Calu3 (cell line): ENCODE measurements around the gene TNFSF12. TPM values are rescaled to one million over a fixed set of nuclear protein-coding genes. Genes with fewer than 3 reads are reported as not detected.

ENCODE experiments used
- BruUV-seq: library from RNA; stranded (reverse); fragments of 400-500 nt; replicated peaks from 2 replicates; lab custom pipeline; 2021; lab: Mats Ljungman, UMichigan
- CTCF ChIA-PET: fragments of 300-600 bp; sonication (Branson Sonifier 250); formaldehyde crosslinking; loops from one replicate; lab custom pipeline; 2022; ENCODE audit warnings: antibody characterized with exemption; lab: Charles Lee
- DNase-seq: peaks from one replicate; pipeline ENCODE4 v3.0.0; 2022
- H3K27ac Mint-ChIP-seq: one replicate; pipeline ENCODE4 v1.8.0; 2022; ENCODE audit warnings: mixed read lengths; ENCODE audit not compliant: unreplicated experiment
- H3K27me3 Mint-ChIP-seq: one replicate; pipeline ENCODE4 v1.8.0; 2022; ENCODE audit warnings: mixed read lengths; ENCODE audit not compliant: unreplicated experiment
- H3K36me3 Mint-ChIP-seq: one replicate; pipeline ENCODE4 v1.8.0; 2022; ENCODE audit warnings: mild to moderate bottlenecking, moderate library complexity, mixed read lengths; ENCODE audit not compliant: insufficient read depth, unreplicated experiment
- H3K4me1 Mint-ChIP-seq: one replicate; pipeline ENCODE4 v1.8.0; 2022; ENCODE audit warnings: mild to moderate bottlenecking, low read depth, mixed read lengths; ENCODE audit not compliant: unreplicated experiment
- H3K4me3 Mint-ChIP-seq: one replicate; pipeline ENCODE4 v1.8.0; 2022; ENCODE audit warnings: mild to moderate bottlenecking, low read depth, moderate library complexity, mixed read lengths; ENCODE audit not compliant: unreplicated experiment
- H3K9me3 Mint-ChIP-seq: one replicate; pipeline ENCODE4 v1.8.0; 2022; ENCODE audit warnings: low read depth, mixed read lengths; ENCODE audit not compliant: unreplicated experiment
- CTCF ChIP-seq: fragments of 200-600 bp; IDR thresholded peaks from one replicate; pipeline ENCODE4 v1.8.0; 2022; ENCODE audit warnings: antibody characterized with exemption; ENCODE audit not compliant: unreplicated experiment
- intact Hi-C: fragments of 100-400 bp; cut with micrococcal nuclease; formaldehyde crosslinking; loops from one replicate; pipeline ENCODE4 v1.10.0; 2022; ENCODE audit not compliant: unreplicated experiment
- total RNA-seq: library from RNA; stranded (reverse); gene quantifications from 2 replicates; pipeline ENCODE4 v1.2.3, GENCODE V29; 2022

TNFSF12 gene
- total RNA-seq, 1 experiment from 2014 or later = 7.7 TPM

GRCh38 chr17:7538050-7538449, 10.8 kb upstream of the TNFSF12 start:
- BruUV-seq = no TSS peak
- Mint-ChIP-seq H3K27ac (no peak overlapping the region), H3K27me3 (peaks cover 4% of the 10 kb centered on the region), H3K9me3 (peaks cover 3% of the 10 kb centered on the region), H3K4me3 (no peak overlapping the region), H3K36me3 (no peaks in the 10 kb centered on the region), H3K4me1 (no peaks in the 10 kb centered on the region)
- CTCF ChIA-PET = interaction anchor here (0.6 kb wide), 1 partner anchor 24 kb away, joined by 3 read pairs; no protein-coding TSS in a partner anchor
- intact Hi-C loops = no loop called here
- DNase-seq = no peak
- no peak for TF ChIP-seq CTCF

GRCh38 chr17:7538891-7539545, 9.8 kb upstream of the TNFSF12 start:
- no peak overlapping the region for H3K27ac Mint-ChIP-seq
- BruUV-seq = no TSS peak
- TF ChIP-seq CTCF = no peak
- CTCF ChIA-PET = no interaction called here
- intact Hi-C loops = no loop called here
- peaks cover 7% of the 10 kb centered on the region for H3K27me3 Mint-ChIP-seq
- H3K4me3 Mint-ChIP-seq = no peak overlapping the region
- H3K4me1 Mint-ChIP-seq = no peaks in the 10 kb centered on the region
- peaks cover 3% of the 10 kb centered on the region for H3K9me3 Mint-ChIP-seq
- no peaks in the 10 kb centered on the region for H3K36me3 Mint-ChIP-seq
- no peak for DNase-seq

GRCh38 chr17:7541074-7541621, 7.7 kb upstream of the TNFSF12 start:
- BruUV-seq = no TSS peak
- intact Hi-C loops = no loop called here
- Mint-ChIP-seq H3K9me3 (peaks cover 3% of the 10 kb centered on the region), H3K4me1 (no peaks in the 10 kb centered on the region), H3K27ac (no peak overlapping the region), H3K27me3 (peaks cover 7% of the 10 kb centered on the region), H3K36me3 (no peaks in the 10 kb centered on the region), H3K4me3 (no peak overlapping the region)
- TF ChIP-seq CTCF = no peak
- DNase-seq = no peak
- CTCF ChIA-PET = no interaction called here

GRCh38 chr17:7544911-7545310, 3.9 kb upstream of the TNFSF12 start:
- DNase-seq = no peak
- CTCF ChIA-PET = no interaction called here
- no peaks in the 10 kb centered on the region for H3K36me3 Mint-ChIP-seq

More at GRCh38 chr17:7544911-7545310, 3.9 kb upstream of the TNFSF12 start:
- Mint-ChIP-seq H3K9me3 (no peaks in the 10 kb centered on the region), H3K27me3 (peaks cover 7% of the 10 kb centered on the region), H3K27ac (no peak overlapping the region), H3K4me3 (no peak overlapping the region), H3K4me1 (peaks cover 9% of the 10 kb centered on the region)
- TF ChIP-seq CTCF = no peak
- intact Hi-C loops = no loop called here
- no TSS peak for BruUV-seq
